Pulmonary artery endothelial cell (primary cell): ENCODE data around the gene DBF4B. TPM values are rescaled to one million over a fixed set of nuclear protein-coding genes. Genes with fewer than 3 reads are reported as not detected.
A peak's percentile ranks its signal among the peaks of the same experiment; 100 is the strongest.

Source experiments
- DNase-seq: peaks from one replicate; pipeline ENCODE4 v3.0.0-alpha.2; 2011; ENCODE audit warnings: low read depth, low spot score
- total RNA-seq: library from RNA; depleted of rRNA; stranded (reverse); fragments of >200 nt; gene quantifications from 2 replicates; pipeline ENCODE4 v1.2.3, GENCODE V29; 2014

The DBF4B gene
- total RNA-seq, 1 donor from 2014 or later: 4.6 TPM

GRCh38 chr17:44759086-44759915, 50.8 kb downstream of the DBF4B start:
- no peak for DNase-seq

DNA sequence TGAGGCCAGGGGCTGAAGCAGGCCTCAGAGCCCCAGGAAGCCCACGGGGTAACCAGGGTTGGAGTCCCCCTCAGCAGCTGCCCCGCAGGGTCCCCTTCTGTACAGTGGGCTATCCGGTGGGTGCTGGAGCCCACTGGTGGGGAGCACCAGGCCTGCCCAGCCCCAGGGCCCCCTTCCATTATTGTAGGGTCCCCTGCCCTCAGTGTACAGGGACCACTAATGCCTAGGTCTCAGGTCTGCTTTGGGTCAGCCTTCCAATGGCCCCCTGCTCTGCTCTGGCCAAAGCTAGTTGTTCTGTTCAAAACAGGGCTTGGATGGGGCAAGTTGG, 51.4 kb downstream of the DBF4B start:
- no peak for DNase-seq

DNA sequence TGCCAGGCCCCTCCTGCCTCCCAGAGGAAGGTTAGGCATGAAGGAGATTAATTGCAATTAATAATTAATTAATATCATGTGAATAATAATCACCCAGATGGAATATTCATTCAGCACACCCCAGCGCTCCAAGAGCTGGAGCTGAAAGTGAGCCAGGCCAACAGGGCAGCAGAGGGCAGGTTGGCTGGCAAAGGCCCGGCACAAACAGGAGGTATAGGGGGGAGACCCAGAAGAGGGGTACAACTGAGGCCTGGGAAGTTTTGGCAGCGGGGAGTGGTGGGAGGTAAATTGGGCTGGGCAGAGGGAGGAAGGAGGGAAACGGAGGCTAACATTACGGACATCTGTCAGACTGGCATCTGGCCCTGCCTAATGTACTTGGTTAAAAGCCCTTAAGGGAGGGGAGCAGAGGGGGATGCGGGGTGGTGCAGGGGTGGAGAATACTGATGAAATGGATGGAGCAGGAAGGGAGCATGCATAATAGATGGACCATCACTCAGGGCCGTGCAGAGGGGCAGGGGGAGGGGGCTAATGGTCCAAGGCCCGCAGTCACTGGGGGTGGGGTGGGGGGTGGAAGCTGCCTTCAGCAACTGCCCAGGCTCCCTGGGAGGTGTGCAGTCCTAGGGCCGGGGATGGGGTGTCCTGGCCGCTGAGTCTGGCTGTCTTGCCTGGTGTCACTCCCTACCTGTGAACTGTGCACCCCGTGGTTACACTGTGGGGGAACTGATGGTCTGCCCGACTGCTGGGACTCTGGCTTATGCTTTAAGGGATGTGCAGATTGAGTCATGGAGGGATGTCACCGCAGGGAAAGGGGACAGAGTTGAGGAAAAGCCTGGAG, 52.2 kb downstream of the DBF4B start:
- DNase-seq: no peak

GRCh38 chr17:44761932-44762810, 53.7 kb downstream of the DBF4B start:
- DNase-seq: no peak

DNA sequence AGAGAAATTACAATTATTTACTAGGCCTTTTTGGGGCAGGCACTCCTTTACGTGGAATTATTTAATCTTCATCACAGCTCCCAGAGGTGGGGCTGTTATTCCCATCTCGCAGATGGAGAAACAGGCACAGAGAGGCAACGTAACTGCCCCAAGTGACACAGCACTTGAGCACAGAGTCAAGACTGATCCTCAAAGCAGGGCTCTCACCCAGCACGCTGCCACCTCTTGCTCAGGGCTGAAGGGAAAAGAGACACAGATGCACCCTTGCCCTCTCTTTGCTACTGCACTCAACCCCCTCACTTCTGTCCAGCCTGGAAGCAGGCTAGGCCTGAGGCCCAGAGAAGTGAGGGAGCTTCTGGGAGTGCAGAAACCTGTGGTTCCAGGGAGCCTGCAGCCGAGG, 54.7 kb downstream of the DBF4B start:
- no peak for DNase-seq

DNA sequence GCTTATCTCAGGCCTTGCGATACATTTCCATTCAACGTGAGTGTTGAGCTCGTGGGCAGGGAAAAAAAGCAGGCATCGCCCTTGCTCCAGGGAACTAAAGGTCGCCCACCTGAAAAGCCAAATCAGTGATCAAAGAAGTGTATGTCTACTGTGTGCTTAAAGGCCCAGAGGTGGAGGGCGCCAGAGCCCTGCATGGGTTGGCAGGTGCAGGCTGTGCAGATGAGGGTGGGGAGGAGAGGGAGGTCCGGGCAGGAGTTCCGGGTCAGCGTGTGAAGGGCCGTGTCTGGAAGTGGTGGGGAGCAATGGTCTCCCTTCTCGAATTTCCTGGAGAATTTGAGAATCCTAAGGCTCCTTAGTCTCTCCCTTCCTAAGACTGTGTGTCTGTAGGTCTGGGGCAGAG, 57.5 kb downstream of the DBF4B start:
- no peak for DNase-seq

DNA sequence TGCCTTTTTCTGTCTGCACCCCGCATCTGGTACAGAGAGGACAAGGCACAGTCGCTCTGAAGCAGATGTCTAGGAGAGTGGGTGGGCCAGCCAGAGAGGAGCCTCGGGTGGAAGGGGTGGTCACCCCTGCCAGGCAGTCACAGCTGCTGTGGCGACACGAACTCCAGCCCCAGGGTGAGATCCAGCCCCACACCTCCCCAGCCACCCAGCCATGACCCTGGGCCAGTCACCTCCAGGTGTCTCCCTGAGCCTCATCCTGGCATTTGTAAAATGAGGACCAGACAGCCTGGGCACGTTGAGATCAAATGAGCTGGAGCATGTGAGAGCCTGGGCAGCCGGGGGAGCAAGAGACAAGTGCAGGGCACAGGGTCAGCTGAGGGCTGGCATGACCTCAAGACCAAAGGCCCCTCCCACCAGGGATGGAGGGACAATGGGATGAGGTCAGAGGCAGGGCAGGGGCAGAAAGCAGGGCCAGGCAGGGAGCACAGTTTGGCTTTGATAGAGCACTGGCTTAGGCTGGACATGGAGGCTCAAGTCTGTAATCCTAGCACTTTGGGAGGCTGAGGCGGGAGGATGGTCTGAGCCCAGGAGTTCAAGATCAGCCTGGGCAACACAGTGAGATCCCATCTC, 58.1 kb downstream of the DBF4B start:
- no peak for DNase-seq

DNA sequence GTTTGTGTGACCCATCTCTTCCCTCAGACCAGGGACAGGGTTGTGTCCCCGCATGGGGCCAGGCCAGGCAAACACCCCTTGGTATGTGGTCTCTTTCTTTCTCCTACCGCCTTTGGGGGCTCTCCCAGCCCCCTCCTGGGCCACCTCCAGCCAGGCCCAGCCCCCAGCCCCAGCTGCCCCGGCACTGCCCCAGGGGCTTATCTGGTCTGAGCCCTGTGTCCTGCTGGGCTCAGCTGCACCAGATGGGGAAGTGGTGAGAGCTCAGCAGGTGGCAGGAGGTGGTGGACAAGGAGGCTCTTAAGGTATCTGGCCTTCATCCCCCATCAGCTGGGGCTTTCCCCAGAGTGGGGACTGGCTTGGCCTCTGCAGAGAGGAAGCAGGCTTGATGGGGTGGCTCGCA, 59.0 kb downstream of the DBF4B start:
- DNase-seq: no peak

GRCh38 chr17:44768505-44769142, 60.2 kb downstream of the DBF4B start:
- DNase-seq: no peak

DNA sequence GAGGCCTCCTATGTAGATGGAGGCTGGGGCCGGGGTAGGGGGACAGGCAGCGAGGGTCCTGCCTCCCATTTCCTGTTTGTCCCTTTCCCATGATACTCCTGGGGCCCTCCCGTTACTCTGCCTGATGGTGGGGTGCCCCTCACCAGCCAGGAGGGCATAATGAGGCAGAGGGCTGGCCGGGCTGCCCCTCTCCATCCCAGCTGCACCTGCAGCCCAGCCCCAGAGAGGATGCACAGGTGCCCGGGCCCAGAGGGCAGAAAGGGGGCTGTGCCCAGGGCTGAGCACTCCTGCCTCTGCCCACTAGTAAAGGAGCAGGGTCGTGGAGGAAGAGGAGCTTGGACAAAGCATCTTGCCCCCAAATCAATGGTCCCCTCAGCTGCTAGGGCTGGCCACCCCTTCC, 60.8 kb downstream of the DBF4B start:
- DNase-seq: no peak

DNA sequence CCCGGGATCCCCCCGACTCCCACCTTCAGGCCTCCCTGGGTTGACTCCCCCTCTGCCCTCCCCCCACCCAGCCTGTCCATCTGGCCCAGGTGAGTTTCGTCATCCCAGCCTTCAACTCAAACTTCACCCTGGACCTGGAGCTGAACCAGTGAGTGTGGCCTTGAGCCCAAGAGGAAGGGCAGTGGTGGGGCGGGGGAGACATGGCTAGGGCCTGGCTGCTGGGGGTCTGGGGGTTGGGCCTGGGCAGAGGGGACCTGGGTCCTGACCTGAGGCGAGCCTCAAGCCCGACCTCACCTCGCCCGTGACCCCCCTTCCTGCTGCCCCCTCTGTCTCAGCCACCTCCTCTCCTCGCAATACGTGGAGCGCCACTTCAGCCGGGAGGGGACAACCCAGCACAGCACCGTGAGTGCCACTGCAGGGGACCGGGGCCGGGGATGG, 61.2 kb downstream of the DBF4B start:
- DNase-seq: no peak

- no peak for DNase-seq
Measured at GRCh38 chr17:44770166-44770925, 61.9 kb downstream of the DBF4B start.

GRCh38 chr17:44772308-44773045, 64.0 kb downstream of the DBF4B start:
- no peak for DNase-seq

DNA sequence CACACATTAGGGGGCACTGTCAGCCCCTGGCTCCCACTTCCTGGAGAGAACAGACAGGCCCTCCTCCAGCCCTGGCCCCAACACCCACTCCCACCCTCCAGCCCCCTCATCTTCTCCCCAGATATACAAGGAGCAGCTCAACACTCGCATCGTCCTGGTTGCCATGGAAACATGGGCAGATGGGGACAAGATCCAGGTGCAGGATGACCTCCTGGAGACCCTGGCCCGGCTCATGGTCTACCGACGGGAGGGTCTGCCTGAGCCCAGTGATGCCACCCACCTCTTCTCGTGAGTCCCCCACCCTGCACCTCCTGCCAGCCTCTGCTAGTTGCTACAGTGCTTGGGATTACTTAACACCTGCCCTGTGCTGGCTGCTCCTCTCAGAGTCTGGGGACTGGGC, 64.7 kb downstream of the DBF4B start:
- no peak for DNase-seq

- no peak for DNase-seq
Measured at GRCh38 chr17:44774271-44775135, 66.0 kb downstream of the DBF4B start.

DNA sequence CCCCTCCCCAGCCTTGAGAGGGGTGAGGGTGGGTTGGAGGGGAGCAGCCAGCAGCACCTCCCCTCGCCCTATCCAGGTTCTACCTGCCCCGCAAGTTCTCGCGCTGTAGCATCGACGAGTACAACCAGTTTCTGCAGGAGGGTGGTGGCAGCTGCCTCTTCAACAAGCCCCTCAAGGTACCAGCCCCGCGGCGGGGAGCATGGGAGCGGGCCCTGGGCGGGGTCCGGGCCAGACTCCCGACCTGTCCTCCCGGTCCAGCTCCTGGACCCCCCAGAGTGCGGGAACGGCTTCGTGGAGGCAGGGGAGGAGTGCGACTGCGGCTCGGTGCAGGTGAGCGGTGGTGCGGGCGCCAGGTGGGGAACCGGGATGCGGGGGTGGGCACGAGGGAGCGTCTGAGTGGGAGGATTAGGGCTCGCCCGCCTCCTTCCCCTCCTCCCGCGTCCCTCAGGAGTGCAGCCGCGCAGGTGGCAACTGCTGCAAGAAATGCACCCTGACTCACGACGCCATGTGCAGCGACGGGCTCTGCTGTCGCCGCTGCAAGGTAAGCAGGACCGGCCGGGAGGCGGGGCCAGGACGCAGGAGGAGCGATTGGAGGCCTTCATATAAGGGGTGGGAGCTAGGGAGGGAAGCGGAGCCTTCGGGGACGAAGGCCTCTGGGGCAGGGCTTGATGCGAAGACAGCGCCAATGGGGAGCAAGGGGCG, 66.8 kb downstream of the DBF4B start:
- peak; percentile 92 for DNase-seq

DNA sequence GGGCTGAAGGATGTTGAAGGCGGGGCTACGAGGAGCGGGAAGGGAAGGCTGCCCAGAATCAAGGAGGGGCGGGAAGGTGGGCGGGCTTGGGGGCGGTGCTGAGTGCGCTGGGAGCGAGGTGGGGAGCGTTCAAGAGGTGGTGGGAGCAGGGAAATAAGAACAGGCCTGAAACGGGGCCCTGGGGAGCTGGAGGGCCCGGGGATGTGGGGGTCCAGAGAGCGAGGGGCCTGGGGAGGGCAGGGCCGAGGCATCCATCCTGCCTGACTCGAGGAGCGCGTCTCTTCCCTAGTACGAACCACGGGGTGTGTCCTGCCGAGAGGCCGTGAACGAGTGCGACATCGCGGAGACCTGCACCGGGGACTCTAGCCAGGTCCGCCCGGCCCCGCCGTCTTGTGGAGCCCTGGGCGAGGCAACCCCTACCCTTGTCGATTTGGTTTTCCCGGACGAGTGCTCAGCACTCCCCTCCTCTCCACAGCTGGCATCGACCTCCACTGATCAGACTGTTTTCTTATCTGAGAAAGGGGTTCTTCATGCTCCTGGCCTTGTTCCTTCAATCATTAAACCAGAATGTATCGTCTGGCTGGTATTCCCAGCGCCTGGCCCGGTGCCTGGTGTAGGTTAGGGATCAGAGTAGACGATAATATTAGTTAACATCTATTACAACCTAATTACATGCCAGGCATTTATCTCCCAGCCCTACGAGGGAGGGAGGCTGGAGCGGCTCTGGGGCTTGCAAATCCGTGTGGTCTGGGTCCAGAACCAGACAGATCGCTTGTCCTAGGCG, 67.6 kb downstream of the DBF4B start:
- DNase-seq: no peak
